Neural cell (in vitro differentiated cells): ENCODE measurements around the gene SLC1A2. TPM values are rescaled to one million over a fixed set of nuclear protein-coding genes. Genes with fewer than 3 reads are reported as not detected.

Source experiments
- H2AFZ ChIP-seq: fragments of 200-600, 300-800 bp; sonication (generic), shearing (Covaris generic); 2 replicates; pipeline ENCODE4 v1.6.0; 2014; ENCODE audit warnings: low read depth, mild to moderate bottlenecking, antibody characterized with exemption, low read length, moderate library complexity
- H3F3A ChIP-seq: fragments of 200-600 bp; shearing (Covaris generic); 2 replicates; pipeline ENCODE4 v1.6.1; 2016; ENCODE audit warnings: mild to moderate bottlenecking, moderate library complexity, mixed read lengths, antibody characterized with exemption, low read length; ENCODE audit not compliant: insufficient read depth, poor library complexity, severe bottlenecking
- H3K27ac ChIP-seq: fragments of 200-600, 300-800 bp; sonication (generic), shearing (Covaris generic); 2 replicates; pipeline ENCODE4 v1.5.1; 2014; ENCODE audit warnings: mild to moderate bottlenecking, low read length, moderate library complexity
- H3K27me3 ChIP-seq: fragments of 300-800, 200-600 bp; sonication (generic), shearing (Covaris generic); 2 replicates; pipeline ENCODE4 v1.6.0; 2014; ENCODE audit warnings: mild to moderate bottlenecking, low read depth, low read length, moderate library complexity; ENCODE audit not compliant: insufficient read depth
- H3K36me3 ChIP-seq: fragments of 300-800, 200-600 bp; sonication (generic), shearing (Covaris generic); 2 replicates; pipeline ENCODE4 v1.5.1; 2014; ENCODE audit warnings: mild to moderate bottlenecking, antibody characterized with exemption, low read length, moderate library complexity; ENCODE audit not compliant: insufficient read depth
- H3K4me2 ChIP-seq: fragments of 300-800, 200-600 bp; sonication (generic), shearing (Covaris generic); 2 replicates; pipeline ENCODE4 v1.6.0; 2014; ENCODE audit warnings: mild to moderate bottlenecking, low read length
- H3K4me3 ChIP-seq: fragments of 300-800, 200-600 bp; sonication (generic), shearing (Covaris generic); 2 replicates; pipeline ENCODE4 v1.5.1; 2014; ENCODE audit warnings: mild to moderate bottlenecking, low read length, moderate library complexity
- H3K79me2 ChIP-seq: fragments of 200-600 bp; shearing (Covaris generic); replicated peaks from 2 replicates; pipeline ENCODE4 v1.6.0; 2014; ENCODE audit warnings: mild to moderate bottlenecking, low read length, moderate library complexity; ENCODE audit not compliant: insufficient read depth
- H3K9ac ChIP-seq: fragments of 300-800, 200-600 bp; sonication (generic), shearing (Covaris generic); 2 replicates; pipeline ENCODE4 v1.6.1; 2016; ENCODE audit warnings: mild to moderate bottlenecking, low read length, mixed read lengths
- H3K9me2 ChIP-seq: fragments of 200-600 bp; shearing (Covaris generic); 2 replicates; pipeline ENCODE4 v1.6.1; 2016; ENCODE audit warnings: mild to moderate bottlenecking, low read length, mixed read lengths; ENCODE audit not compliant: insufficient read depth
- H3K9me3 ChIP-seq: fragments of 200-600, 300-800 bp; sonication (generic), shearing (Covaris generic); 2 replicates; pipeline ENCODE4 v1.6.1; 2016; ENCODE audit warnings: mild to moderate bottlenecking, mixed run types, low read length, moderate library complexity, mixed read lengths
- H4K20me1 ChIP-seq: fragments of 200-600 bp; shearing (Covaris generic); 2 replicates; pipeline ENCODE4 v1.6.1; 2016; ENCODE audit warnings: mild to moderate bottlenecking, mixed run types; ENCODE audit not compliant: insufficient read depth
- EZH2 ChIP-seq: fragments of 200-600, 300-800 bp; shearing (Covaris generic), sonication (generic); IDR thresholded peaks from 2 replicates; pipeline ENCODE4 v1.6.1; 2014; ENCODE audit warnings: antibody characterized with exemption, low read length, borderline replicate concordance, mild to moderate bottlenecking; ENCODE audit not compliant: insufficient read depth, poor library complexity, severe bottlenecking
- MXI1 ChIP-seq: fragments of 450-650 bp; conservative IDR thresholded peaks from 2 replicates; pipeline ENCODE4 v1.6.1; 2014; ENCODE audit warnings: antibody characterized with exemption, mild to moderate bottlenecking; ENCODE audit not compliant: poor library complexity, severe bottlenecking
- SMC3 ChIP-seq: fragments of 450-650 bp; conservative IDR thresholded peaks from 2 replicates; pipeline ENCODE4 v1.6.1; 2014; ENCODE audit warnings: antibody characterized with exemption, mild to moderate bottlenecking, moderate library complexity; ENCODE audit not compliant: poor library complexity
- TAF1 ChIP-seq: IDR thresholded peaks from 2 replicates; pipeline ENCODE4 v1.6.1; 2012; ENCODE audit warnings: low read depth
- polyA plus RNA-seq: library from polyadenylated mRNA; depleted of rRNA; stranded (reverse); fragments of >200 nt; gene quantifications from 2 replicates; pipeline ENCODE4 v1.2.3, GENCODE V29; 2014
- TF ChIP-seq, protein P1 (sequence below): IDR thresholded peaks from 2 replicates; pipeline ENCODE4 v1.6.1; 2012; ENCODE audit warnings: borderline replicate concordance
- TF ChIP-seq, protein P2 (sequence below): fragments of 450-650 bp; IDR thresholded peaks from 2 replicates; pipeline ENCODE4 v1.5.1; 2014; ENCODE audit warnings: antibody characterized with exemption, mild to moderate bottlenecking, moderate library complexity; ENCODE audit not compliant: poor library complexity, severe bottlenecking

SLC1A2 gene
- polyA plus RNA-seq, 1 donor from 2014 or later, result 134 TPM

DNA sequence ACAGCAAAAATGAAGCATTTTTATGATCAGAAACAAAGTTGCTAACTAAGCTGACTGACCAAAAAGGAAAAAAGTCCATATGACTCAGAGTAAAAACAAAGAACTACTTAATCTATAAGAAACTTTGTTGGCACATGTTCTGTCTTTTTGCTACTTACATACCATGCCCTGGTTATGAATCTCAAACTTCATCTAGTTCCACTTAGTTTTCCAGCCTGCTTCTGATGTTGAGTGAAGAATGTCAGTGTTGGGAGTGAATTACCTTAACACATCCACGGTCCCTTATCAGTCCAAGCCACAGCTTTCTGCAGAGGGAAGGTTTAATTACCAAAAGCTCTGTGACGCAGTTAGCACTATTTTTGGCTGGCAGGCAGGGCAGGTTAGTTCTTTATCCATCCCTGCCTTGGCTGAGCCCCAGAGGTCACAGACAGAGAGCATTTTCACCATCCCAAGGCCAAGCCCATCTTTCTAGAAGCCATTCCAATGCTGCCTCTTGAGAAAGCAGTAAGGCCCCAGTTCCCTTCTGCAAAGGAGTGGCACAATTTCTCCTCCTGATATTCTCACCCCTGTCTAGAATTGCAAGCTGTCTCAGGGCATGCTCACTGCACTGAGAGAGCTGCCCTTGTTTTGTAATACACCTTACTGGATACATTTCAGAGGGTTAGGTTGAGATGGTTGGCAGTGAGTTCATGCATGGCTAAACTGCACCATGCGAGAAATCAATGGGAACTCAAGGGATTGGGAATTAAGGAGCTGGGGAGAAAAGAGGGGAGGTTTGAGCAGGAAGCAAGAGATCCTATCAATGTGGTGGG lies 67.1 kb downstream of the SLC1A2 start:
- no peaks in the 10 kb centered on the region for H4K20me1 ChIP-seq
- no peaks in the 10 kb centered on the region for H3K36me3 ChIP-seq
- no peak overlapping the region for H2AFZ ChIP-seq
- H3K9me3 ChIP-seq, result no peaks in the 10 kb centered on the region
- no peaks in the 10 kb centered on the region for H3K79me2 ChIP-seq
- no peaks in the 10 kb centered on the region for H3F3A ChIP-seq
- H3K9me2 ChIP-seq, result no peaks in the 10 kb centered on the region
- no peak overlapping the region for H3K9ac ChIP-seq
- TF ChIP-seq, protein P1, sequence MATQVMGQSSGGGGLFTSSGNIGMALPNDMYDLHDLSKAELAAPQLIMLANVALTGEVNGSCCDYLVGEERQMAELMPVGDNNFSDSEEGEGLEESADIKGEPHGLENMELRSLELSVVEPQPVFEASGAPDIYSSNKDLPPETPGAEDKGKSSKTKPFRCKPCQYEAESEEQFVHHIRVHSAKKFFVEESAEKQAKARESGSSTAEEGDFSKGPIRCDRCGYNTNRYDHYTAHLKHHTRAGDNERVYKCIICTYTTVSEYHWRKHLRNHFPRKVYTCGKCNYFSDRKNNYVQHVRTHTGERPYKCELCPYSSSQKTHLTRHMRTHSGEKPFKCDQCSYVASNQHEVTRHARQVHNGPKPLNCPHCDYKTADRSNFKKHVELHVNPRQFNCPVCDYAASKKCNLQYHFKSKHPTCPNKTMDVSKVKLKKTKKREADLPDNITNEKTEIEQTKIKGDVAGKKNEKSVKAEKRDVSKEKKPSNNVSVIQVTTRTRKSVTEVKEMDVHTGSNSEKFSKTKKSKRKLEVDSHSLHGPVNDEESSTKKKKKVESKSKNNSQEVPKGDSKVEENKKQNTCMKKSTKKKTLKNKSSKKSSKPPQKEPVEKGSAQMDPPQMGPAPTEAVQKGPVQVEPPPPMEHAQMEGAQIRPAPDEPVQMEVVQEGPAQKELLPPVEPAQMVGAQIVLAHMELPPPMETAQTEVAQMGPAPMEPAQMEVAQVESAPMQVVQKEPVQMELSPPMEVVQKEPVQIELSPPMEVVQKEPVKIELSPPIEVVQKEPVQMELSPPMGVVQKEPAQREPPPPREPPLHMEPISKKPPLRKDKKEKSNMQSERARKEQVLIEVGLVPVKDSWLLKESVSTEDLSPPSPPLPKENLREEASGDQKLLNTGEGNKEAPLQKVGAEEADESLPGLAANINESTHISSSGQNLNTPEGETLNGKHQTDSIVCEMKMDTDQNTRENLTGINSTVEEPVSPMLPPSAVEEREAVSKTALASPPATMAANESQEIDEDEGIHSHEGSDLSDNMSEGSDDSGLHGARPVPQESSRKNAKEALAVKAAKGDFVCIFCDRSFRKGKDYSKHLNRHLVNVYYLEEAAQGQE, result no peak
- TF ChIP-seq MXI1 (no peak), TAF1 (no peak)
- H3K27me3 ChIP-seq, result no peaks in the 10 kb centered on the region
- no peak overlapping the region for H3K27ac ChIP-seq
- H3K4me3 ChIP-seq, result no peak overlapping the region
- no peak overlapping the region for H3K4me2 ChIP-seq

DNA sequence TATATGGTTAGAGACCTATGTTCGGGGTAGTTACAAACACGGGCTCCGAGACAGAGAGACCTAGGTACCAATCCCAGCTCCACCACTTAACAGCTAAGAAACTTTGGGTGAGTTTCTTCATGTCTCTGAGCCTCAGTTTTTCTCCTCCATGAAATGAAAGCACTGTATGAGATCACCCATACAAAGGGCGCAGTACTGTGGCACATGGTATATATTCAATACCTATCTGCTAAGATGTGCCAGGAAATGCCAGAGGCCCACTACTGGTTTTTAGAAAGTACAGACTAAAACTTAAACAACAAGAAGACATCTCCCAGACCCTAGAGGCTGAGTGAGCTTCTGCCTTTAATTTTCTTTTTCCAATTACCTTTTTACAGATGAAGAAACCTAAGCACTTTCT lies 69.5 kb downstream of the SLC1A2 start:
- no peaks in the 10 kb centered on the region for H3K79me2 ChIP-seq
- no peak overlapping the region for H3K4me2 ChIP-seq
- TF ChIP-seq EZH2, result no peak
- TF ChIP-seq, protein P2, sequence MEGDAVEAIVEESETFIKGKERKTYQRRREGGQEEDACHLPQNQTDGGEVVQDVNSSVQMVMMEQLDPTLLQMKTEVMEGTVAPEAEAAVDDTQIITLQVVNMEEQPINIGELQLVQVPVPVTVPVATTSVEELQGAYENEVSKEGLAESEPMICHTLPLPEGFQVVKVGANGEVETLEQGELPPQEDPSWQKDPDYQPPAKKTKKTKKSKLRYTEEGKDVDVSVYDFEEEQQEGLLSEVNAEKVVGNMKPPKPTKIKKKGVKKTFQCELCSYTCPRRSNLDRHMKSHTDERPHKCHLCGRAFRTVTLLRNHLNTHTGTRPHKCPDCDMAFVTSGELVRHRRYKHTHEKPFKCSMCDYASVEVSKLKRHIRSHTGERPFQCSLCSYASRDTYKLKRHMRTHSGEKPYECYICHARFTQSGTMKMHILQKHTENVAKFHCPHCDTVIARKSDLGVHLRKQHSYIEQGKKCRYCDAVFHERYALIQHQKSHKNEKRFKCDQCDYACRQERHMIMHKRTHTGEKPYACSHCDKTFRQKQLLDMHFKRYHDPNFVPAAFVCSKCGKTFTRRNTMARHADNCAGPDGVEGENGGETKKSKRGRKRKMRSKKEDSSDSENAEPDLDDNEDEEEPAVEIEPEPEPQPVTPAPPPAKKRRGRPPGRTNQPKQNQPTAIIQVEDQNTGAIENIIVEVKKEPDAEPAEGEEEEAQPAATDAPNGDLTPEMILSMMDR, result no peak

DNA sequence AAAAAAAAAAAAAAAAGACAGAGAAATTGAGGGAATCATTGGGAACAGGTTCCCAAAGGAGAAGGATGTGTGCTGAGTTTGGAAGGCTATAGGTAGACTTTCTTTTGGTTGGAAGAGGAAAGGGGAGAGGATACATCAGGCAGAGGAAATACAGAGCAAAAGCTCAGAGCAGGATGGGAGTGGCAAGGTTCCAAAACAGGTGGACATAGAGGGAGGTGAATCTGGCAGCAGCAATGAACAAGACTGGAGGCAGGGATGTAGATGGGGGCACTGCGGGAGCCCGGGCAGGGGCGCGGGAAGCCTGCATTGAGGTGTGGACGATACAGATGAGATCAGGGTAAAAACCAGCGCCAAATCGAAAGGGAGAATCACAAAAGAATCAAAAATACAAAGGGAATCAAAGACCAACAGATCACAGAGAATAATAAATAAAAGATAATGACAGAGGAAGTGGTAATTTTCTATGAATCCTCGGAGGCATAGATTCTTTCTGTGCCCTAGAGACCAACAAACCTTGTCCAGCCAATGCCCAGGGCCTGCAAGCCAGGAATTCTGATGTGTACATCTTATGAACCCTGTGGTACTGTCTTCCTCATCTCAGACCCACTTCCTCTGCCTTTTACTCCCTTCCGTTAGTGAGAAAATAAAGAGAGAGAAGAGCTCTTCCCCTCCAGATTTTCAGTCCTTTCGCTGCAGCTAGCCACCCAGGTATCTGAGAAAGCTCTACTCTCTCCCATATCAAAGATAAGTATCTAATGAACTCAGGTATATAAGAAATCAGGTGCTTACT lies 70.3 kb downstream of the SLC1A2 start:
- H3K36me3 ChIP-seq, result no peaks in the 10 kb centered on the region
- no peak for TF ChIP-seq SMC3
- H4K20me1 ChIP-seq, result no peaks in the 10 kb centered on the region
- no peak overlapping the region for H3K27ac ChIP-seq
- H3K27me3 ChIP-seq, result no peaks in the 10 kb centered on the region
- H3F3A ChIP-seq, result no peaks in the 10 kb centered on the region
- no peaks in the 10 kb centered on the region for H3K79me2 ChIP-seq
- no peak overlapping the region for H3K4me2 ChIP-seq
- H3K9me3 ChIP-seq, result no peaks in the 10 kb centered on the region
- no peak overlapping the region for H3K9ac ChIP-seq
- H3K4me3 ChIP-seq, result no peak overlapping the region
- no peak overlapping the region for H2AFZ ChIP-seq
- no peaks in the 10 kb centered on the region for H3K9me2 ChIP-seq

More for the DNA sequence above, 69.5 kb downstream of the SLC1A2 start:
- Histone ChIP-seq H2AFZ (no peak overlapping the region), H4K20me1 (no peaks in the 10 kb centered on the region), H3K4me3 (no peak overlapping the region), H3K36me3 (no peaks in the 10 kb centered on the region), H3K9ac (no peak overlapping the region), H3K27me3 (no peaks in the 10 kb centered on the region), H3F3A (no peaks in the 10 kb centered on the region), H3K9me3 (no peaks in the 10 kb centered on the region), H3K9me2 (no peaks in the 10 kb centered on the region), H3K27ac (no peak overlapping the region)
